ENCODE measurements around the gene RPTOR.

The RPTOR gene, protein sequence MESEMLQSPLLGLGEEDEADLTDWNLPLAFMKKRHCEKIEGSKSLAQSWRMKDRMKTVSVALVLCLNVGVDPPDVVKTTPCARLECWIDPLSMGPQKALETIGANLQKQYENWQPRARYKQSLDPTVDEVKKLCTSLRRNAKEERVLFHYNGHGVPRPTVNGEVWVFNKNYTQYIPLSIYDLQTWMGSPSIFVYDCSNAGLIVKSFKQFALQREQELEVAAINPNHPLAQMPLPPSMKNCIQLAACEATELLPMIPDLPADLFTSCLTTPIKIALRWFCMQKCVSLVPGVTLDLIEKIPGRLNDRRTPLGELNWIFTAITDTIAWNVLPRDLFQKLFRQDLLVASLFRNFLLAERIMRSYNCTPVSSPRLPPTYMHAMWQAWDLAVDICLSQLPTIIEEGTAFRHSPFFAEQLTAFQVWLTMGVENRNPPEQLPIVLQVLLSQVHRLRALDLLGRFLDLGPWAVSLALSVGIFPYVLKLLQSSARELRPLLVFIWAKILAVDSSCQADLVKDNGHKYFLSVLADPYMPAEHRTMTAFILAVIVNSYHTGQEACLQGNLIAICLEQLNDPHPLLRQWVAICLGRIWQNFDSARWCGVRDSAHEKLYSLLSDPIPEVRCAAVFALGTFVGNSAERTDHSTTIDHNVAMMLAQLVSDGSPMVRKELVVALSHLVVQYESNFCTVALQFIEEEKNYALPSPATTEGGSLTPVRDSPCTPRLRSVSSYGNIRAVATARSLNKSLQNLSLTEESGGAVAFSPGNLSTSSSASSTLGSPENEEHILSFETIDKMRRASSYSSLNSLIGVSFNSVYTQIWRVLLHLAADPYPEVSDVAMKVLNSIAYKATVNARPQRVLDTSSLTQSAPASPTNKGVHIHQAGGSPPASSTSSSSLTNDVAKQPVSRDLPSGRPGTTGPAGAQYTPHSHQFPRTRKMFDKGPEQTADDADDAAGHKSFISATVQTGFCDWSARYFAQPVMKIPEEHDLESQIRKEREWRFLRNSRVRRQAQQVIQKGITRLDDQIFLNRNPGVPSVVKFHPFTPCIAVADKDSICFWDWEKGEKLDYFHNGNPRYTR (N-terminal part only)

DNA sequence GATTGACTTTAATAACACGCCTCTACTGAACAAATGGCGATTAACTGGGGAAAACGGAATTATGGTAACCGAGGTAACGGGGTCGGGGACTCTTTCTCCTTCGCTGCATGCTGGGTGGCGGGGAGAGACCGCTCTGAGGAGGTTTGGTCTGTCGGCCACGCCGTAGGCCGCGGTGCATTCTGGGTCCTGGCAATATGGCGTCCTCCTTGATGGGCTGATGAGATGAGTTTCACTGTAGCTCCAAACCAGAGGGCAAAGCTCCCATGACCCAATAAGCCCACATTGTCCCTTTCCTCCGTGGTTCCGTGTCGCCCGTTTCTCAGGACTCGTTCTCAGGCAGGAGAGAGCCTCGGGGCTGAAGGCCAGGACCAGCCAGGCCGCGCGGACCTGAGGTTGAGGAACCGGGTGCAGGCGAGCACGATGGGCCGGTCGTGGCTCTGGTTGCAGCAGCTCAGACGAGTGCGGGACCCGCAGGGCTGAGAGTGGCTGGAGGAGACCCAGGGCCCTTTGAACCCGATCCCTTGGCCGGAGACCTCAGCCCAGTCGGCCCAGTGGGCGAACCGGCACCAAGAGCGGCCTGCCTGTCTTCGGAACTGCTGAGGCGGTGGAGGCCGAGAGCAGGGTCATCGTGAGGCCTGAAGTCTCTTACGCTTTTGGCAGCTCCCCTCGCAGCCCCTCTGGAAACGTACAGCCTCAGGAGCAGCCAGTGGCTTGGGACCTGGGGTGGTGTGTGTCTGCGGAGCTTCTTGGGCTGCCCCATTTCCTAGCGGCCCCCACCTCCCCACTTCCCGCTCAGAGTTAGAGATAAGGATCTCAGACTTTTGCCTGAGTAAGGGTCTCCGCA is at the start of gene RPTOR:
RPTOR (plus strand) TSS at position 184 of the 844 bp plus-strand sequence. CDS start 792 bp downstream, outside the sequence.
- TF ChIP-seq, protein P1, sequence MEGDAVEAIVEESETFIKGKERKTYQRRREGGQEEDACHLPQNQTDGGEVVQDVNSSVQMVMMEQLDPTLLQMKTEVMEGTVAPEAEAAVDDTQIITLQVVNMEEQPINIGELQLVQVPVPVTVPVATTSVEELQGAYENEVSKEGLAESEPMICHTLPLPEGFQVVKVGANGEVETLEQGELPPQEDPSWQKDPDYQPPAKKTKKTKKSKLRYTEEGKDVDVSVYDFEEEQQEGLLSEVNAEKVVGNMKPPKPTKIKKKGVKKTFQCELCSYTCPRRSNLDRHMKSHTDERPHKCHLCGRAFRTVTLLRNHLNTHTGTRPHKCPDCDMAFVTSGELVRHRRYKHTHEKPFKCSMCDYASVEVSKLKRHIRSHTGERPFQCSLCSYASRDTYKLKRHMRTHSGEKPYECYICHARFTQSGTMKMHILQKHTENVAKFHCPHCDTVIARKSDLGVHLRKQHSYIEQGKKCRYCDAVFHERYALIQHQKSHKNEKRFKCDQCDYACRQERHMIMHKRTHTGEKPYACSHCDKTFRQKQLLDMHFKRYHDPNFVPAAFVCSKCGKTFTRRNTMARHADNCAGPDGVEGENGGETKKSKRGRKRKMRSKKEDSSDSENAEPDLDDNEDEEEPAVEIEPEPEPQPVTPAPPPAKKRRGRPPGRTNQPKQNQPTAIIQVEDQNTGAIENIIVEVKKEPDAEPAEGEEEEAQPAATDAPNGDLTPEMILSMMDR (IDR thresholded peaks at IDR 0.05; ENCODE audit: low read depth, low read length) = no peak
- peak within 1 kb of the TSS; percentile 88 for H3K4me3 ChIP-seq (ENCODE audit: low read depth, low read length)

DNA sequence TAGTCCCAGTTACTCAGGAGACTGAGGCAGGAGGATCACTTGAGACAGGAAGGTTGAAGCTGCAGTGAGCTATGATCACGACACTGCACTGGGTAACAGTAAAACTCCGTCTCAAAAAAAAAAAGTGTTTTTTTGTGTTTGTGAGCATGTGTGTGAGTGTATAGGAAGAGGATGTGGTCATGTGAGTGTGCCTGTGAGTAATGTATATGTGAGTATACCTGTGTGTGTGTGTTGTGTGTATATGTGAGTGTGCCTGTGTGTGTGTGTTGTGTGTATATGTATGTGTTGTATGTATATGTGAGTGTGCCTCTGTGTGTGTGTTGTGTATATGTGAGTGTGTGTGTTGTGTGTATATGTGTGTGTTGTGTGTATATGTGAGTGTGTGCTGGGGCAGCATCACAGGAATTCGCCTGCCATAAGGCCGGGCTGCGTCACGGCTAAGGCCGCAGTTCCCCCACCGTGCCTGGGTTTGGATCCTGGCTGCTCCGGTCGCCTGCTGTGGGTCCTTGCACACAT is 46.9 kb upstream of the RPTOR start:
- TF ChIP-seq, protein P1 (IDR thresholded peaks at IDR 0.05; ENCODE audit: low read depth, low read length) = no peak

DNA sequence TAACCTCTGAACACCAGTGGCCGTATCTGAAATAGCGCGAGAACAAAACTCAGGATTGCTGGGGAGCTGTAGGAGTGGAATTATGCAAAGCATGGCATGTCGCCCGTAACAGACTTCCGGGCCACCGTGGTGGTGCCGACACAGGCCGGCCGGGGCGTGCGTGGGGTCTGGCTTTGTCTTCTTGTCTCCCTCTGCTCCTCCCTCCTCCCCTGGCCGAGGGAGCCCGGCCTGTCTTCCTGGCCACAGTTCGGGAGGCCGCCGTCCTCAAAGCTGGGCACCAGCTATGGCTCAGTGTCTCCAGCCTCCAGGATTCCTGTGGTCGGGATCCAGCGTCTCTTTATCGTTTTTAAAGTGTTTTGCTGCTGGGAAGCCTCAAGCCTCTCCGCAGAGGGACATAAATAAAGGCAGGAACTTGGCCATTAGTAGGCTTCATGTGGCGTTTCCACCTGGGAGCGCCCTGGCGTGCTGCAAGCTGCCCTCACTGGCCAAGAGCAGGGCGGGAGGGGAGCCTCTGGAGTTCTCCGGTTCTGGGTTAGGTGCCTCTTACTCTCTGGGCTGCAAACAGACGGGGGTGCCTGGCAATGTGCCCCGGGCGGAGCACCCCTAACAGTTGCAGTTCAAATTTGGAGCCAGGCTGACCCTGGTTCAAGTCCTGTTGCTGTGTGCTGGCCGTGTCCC is 46.3 kb upstream of the RPTOR start:
- no peak overlapping the region for H3K4me3 ChIP-seq (ENCODE audit: low read depth, low read length)

More for the DNA sequence above, 46.9 kb upstream of the RPTOR start:
- no peak overlapping the region for H3K4me3 ChIP-seq (ENCODE audit: low read depth, low read length)

DNA sequence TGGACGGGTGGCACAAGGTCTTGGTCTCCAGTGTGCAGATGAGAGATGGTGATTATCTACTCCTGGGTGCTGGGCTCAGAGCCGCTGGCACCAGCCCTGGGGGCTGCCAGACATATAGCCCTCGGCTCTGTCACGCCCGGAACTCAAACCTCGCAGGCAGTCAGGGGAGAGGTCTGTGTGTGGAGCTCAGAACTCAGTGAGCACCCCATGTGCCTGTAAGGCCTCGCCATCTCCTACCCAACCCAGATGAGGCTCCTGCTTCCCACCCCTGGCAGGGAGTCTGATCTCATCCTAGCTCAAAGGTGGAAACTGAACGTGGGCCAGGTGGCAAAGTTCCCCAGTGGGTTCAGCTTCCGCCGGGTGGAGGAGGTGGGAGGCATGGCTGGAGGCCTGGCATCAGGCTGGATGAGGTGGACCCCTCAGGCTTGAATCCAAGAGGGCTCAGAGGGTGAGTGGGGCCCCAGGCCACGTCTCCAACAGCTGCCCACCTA is 45.7 kb upstream of the RPTOR start:
- H3K4me3 ChIP-seq (ENCODE audit: low read depth, low read length) = no peak overlapping the region
- TF ChIP-seq, protein P1 (IDR thresholded peaks at IDR 0.05; ENCODE audit: low read depth, low read length) = no peak

More for the DNA sequence above, 46.3 kb upstream of the RPTOR start:
- TF ChIP-seq, protein P1 (IDR thresholded peaks at IDR 0.05; ENCODE audit: low read depth, low read length) = no peak

DNA sequence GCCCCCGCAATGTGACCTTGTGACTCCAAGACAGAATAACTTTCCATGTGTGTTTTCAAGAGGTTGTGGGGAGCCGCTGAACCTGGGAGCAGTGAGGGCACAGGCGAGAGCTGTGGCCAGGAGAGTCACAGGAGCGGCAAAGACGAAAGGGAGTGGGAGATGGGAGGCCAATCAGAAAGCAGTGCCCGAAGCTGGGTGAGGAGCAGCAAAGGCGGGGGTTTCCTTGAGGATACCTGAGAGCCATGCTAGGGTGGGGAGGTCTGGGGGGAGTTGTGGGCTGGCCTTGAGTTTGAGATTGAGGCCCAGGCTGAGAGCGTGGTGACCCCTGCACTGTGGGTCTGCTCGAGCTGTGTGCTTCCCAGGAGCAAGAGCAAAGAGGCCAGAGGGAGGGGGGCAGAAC is 45.1 kb upstream of the RPTOR start:
- TF ChIP-seq, protein P1 (IDR thresholded peaks at IDR 0.05; ENCODE audit: low read depth, low read length) = no peak
- H3K4me3 ChIP-seq (ENCODE audit: low read depth, low read length) = no peak overlapping the region
